GM19099 (cell line): ENCODE results near the gene CNDP2.

ENCODE experiments used
- POLR2A ChIP-seq: IDR thresholded peaks from 3 replicates; pipeline ENCODE4 v1.6.1; 2011; ENCODE audit warnings: low read depth; ENCODE audit not compliant: insufficient read length; ENCODE audit errors: extremely low read depth

The CNDP2 gene

GRCh38 chr18:74529811-74530583, 33.8 kb downstream of the CNDP2 start:
- no peak for TF ChIP-seq POLR2A

GRCh38 chr18:74530584-74530862, 34.4 kb downstream of the CNDP2 start:
- TF ChIP-seq POLR2A: no peak

GRCh38 chr18:74531043-74531442, 34.9 kb downstream of the CNDP2 start:
- no peak for TF ChIP-seq POLR2A

GRCh38 chr18:74532511-74533025, 36.4 kb downstream of the CNDP2 start:
- no peak for TF ChIP-seq POLR2A

- no peak for TF ChIP-seq POLR2A
These were observed 37.5 kb downstream of the CNDP2 start for GRCh38 chr18:74533666-74534065.

GRCh38 chr18:74534150-74534969, 38.2 kb downstream of the CNDP2 start, which contains the start of gene CNDP1:
Gene CNDP1, plus strand, starts transcription at chr18:74534500. Its CDS starts 168 bp downstream, at chr18:74534668.
- no peak for TF ChIP-seq POLR2A

GRCh38 chr18:74534981-74535649, 39.0 kb downstream of the CNDP2 start:
- TF ChIP-seq POLR2A: no peak

- TF ChIP-seq POLR2A: no peak
These were observed 43.1 kb downstream of the CNDP2 start for GRCh38 chr18:74539289-74539688.

- TF ChIP-seq POLR2A: no peak
These were observed 44.7 kb downstream of the CNDP2 start for GRCh38 chr18:74540652-74541421.

- no peak for TF ChIP-seq POLR2A
These were observed 45.8 kb downstream of the CNDP2 start for GRCh38 chr18:74541703-74542555.

GRCh38 chr18:74544898-74545297, 48.7 kb downstream of the CNDP2 start:
- no peak for TF ChIP-seq POLR2A

- TF ChIP-seq POLR2A: no peak
These were observed 49.8 kb downstream of the CNDP2 start for GRCh38 chr18:74546007-74546406.

- no peak for TF ChIP-seq POLR2A
These were observed 50.8 kb downstream of the CNDP2 start for GRCh38 chr18:74546751-74547530.
